Neutrophil (primary cell): ENCODE data around the gene KIF13A.

ENCODE experiments used
- H3K27ac ChIP-seq: fragments of 200-600 bp; sonication (generic); 2 replicates; pipeline ENCODE4 v1.5.1; 2016; ENCODE audit warnings: mild to moderate bottlenecking, moderate library complexity
- H3K27me3 ChIP-seq: fragments of 200-600 bp; sonication (generic); 2 replicates; pipeline ENCODE4 v1.6.0; 2016; ENCODE audit warnings: mild to moderate bottlenecking
- H3K36me3 ChIP-seq: fragments of 200-600 bp; sonication (generic); 2 replicates; pipeline ENCODE4 v1.5.1; 2017
- H3K4me1 ChIP-seq, 2 experiments: fragments of 200-600 bp in 1 of 2; sonication (generic) in 1 of 2; 1 replicate in 1 of 2; 2 replicates in 1 of 2; pipeline versions ENCODE4 v1.5.1 to v1.6.1; 2013 to 2016; ENCODE audit warnings: low read depth in 1 of 2, low read length in 1 of 2, mild to moderate bottlenecking in 1 of 2, moderate library complexity in 1 of 2; ENCODE audit not compliant: control insufficient read depth in 1 of 2, insufficient read depth in 1 of 2
- H3K4me3 ChIP-seq, 2 experiments: fragments of 200-600 bp in 1 of 2; sonication (generic) in 1 of 2; 1 replicate in 1 of 2; 2 replicates in 1 of 2; pipeline ENCODE4 v1.5.1; 2013 to 2016; ENCODE audit warnings: low read depth in 1 of 2, low read length in 1 of 2, mild to moderate bottlenecking in 1 of 2, moderate library complexity in 1 of 2
- H3K9me3 ChIP-seq: fragments of 200-600 bp; sonication (generic); 2 replicates; pipeline ENCODE4 v1.5.1; 2016
- TF ChIP-seq, protein P1 (sequence below): fragments of 200-600 bp; sonication (generic); IDR thresholded peaks from 2 replicates; pipeline ENCODE4 v1.5.1; 2016; ENCODE audit warnings: antibody characterized with exemption

The KIF13A gene

DNA sequence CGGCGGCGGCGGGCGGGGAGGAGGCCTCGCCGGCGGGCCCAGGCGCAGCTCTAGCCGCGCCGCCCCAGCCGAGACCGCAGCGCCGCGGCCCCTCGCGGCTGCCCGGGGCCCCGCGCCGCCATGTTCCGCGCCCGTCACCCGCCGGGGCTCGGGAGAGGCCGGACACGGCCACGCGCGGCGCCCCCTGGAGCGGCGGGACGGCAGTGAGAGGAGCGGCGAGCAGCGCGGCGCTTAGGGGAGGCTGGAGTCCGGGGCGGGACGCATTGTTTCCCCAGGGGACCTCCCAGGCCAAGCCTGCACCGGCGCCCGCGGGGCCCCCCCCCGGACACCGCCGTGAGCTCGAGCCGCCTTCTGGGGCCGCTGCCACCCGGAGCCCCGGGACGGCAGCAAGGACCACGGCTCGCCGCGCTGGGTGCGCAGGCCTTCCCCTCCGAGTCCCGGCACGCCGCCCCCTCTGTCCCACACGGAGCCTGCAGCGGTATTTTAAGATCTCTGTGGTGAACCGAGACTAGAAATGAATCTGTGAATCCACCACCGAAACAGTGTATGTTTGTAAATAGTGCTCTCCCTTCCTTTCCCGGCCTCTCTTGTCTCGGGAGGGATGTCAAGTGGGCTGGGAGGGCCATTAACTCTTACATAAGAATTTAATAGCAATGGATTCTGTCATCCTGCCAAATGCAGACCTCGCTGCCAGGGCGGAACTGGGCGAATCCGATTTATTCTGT is 424 bp upstream of the KIF13A start:
- no peaks in the 10 kb centered on the region for H3K27me3 ChIP-seq
- no peaks in the 10 kb centered on the region for H3K9me3 ChIP-seq
- peak overlapping the region; percentile 60 to 72 for H3K4me3 ChIP-seq
- peaks cover 53 to 70% of the 10 kb centered on the region in 2 experiments for H3K4me1 ChIP-seq
- H3K36me3 ChIP-seq = no peaks in the 10 kb centered on the region
- peak overlapping the region; percentile 95 for H3K27ac ChIP-seq
- TF ChIP-seq, protein P1, sequence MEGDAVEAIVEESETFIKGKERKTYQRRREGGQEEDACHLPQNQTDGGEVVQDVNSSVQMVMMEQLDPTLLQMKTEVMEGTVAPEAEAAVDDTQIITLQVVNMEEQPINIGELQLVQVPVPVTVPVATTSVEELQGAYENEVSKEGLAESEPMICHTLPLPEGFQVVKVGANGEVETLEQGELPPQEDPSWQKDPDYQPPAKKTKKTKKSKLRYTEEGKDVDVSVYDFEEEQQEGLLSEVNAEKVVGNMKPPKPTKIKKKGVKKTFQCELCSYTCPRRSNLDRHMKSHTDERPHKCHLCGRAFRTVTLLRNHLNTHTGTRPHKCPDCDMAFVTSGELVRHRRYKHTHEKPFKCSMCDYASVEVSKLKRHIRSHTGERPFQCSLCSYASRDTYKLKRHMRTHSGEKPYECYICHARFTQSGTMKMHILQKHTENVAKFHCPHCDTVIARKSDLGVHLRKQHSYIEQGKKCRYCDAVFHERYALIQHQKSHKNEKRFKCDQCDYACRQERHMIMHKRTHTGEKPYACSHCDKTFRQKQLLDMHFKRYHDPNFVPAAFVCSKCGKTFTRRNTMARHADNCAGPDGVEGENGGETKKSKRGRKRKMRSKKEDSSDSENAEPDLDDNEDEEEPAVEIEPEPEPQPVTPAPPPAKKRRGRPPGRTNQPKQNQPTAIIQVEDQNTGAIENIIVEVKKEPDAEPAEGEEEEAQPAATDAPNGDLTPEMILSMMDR = peak; percentile 43

DNA sequence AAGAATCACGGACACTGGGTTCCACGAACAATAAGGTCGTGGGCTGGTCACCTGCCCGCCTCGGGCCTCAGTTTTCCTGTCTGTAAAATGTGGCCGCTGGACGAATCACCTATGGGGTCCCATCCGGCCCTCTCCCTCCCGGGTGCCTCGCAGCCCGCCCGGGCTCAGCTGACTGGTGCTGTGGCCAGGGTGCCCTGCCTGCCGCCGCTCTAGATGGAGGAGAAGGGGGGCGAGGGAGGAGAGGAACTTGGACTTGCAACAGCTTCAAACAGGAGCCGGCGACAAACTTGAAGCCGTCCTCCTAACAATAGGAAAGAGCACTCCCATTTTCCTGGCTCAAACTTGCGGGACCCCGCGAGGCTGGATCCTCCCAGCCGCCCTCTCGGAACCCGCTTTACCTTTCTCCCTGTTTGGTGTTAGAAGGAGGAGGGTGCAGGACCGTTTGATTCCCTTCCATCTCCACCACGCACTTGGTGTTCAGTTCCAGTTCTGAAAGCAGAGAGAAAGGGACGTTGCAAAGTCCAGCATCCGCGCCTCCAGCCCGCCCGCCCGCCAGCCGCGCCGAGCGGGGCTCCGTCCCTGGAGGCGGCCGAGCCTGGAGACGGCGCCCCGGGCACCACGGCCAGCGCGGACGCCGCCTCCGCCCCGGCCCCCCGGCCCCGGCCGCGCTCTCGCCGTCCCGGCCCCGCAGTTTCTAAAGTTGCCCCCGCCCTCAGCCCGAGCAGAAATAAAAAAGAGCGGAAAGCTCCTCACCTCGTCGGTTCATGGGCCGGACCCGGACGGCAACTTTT is 584 bp downstream of the KIF13A start:
- peaks cover 53 to 71% of the 10 kb centered on the region in 2 experiments for H3K4me1 ChIP-seq

DNA sequence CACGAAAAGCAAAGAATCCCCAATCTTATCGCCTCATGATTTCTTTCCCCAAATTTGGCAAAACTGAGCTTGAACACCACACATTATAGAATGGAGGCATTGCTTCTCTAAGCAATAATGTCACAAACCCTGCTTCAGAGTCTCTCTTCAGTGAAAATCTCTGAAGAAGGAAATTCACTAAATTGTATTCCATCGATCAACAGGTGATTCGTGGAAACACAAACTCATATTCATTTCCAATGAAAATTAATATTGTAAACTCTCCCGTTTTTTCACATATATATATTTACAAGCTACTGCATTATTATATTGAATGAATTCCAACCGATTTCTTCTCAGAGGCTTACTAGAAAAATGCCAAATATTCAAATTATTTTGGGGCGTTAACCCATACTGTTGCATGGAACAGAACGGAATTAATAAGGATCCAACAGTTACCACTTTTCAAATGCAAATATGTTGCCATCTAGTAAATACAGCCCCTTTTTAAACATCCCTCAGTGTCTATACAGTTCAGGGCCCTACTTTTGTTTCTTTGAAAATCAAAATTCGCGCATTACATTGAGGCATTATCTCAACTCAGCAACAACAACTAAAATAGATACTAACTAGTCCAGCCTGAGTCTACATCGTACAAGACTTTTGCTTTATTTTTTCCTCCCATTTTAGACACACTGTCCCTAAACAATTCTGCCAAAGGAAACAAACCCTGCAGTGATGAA is 1.3 kb downstream of the KIF13A start:
- peaks cover 6% of the 10 kb centered on the region for H3K36me3 ChIP-seq
- H3K27me3 ChIP-seq = no peaks in the 10 kb centered on the region
- H3K4me1 ChIP-seq = peaks cover 53 to 68% of the 10 kb centered on the region in 2 experiments
- H3K9me3 ChIP-seq = no peaks in the 10 kb centered on the region
- peak overlapping the region; percentile 60 to 72 for H3K4me3 ChIP-seq
- TF ChIP-seq, protein P1 = no peak
- peak overlapping the region; percentile 91 for H3K27ac ChIP-seq

More for the DNA sequence above, 584 bp downstream of the KIF13A start:
- H3K27me3 ChIP-seq = no peaks in the 10 kb centered on the region
- peak overlapping the region; percentile 60 to 72 for H3K4me3 ChIP-seq
- H3K36me3 ChIP-seq = peaks cover under 1% of the 10 kb centered on the region
- TF ChIP-seq, protein P1 = no peak
- peak overlapping the region; percentile 91 for H3K27ac ChIP-seq
- H3K9me3 ChIP-seq = no peaks in the 10 kb centered on the region

DNA sequence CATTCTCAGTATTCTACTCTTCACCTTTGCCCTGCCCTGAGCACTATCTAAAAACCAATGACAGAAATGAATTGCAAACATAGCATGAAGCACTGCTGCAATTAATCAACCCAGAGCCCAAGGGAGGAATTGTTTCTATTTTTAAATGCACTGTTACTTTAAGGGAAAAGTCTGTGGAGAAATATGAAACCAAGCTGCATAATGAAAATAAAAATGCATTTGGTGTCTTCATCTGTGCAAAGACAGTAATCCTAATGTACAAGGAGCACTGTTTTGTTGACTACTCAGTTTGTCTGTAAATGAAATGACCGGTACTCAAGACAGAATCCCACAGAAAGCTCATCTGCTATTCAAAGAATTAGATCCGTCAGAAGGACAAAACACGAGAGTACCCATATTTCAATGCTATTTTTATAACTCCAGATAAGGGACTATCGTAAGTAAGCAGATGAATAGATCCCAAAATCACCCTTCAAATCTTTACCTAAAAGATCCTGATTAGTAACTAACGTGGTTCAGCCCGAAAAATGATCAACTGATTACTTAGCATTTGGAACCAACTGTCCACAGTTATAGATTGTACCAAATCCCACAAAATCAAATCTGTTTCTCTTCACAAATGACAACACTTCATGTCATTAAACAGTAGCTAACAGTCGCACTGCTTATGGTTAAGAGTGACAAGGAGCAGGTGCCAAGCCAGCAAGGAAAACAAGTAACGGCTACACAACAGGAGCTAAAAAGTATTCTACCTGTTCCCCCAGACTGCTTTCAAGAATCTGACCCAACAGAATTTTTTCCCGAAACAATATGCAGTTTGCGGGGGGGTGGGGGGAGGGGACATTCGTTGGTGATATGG is 2.4 kb downstream of the KIF13A start:
- Histone ChIP-seq H3K4me3 (peak overlapping the region; percentile 57 to 72), H3K4me1 (peaks cover 59 to 64% of the 10 kb centered on the region in 2 experiments), H3K27ac (peak overlapping the region; percentile 91), H3K36me3 (peaks cover 6% of the 10 kb centered on the region), H3K9me3 (no peaks in the 10 kb centered on the region), H3K27me3 (no peaks in the 10 kb centered on the region)
- TF ChIP-seq, protein P1 = no peak

DNA sequence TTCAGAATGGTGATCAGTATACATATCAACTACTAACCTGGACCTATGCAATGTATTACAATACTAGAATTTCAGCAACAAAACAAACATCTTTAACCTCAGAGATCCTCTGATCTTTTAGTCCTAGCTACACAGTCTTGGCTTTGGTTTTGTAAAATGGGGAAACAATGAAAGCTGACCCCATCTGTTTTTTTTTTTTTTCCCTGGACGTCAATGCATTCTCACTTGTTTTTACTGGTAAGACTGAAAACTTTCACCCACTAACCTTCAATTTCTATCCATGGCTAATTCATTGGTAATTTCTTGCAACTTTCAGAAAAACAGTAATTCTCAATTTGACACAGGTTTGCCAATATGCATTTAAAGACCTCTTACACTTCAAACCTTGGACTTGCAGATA is 3.0 kb downstream of the KIF13A start:
- peak overlapping the region; percentile 91 for H3K27ac ChIP-seq
- peaks cover 61 to 62% of the 10 kb centered on the region in 2 experiments for H3K4me1 ChIP-seq
- TF ChIP-seq, protein P1 = no peak
- H3K27me3 ChIP-seq = no peaks in the 10 kb centered on the region
- H3K36me3 ChIP-seq = peaks cover 6% of the 10 kb centered on the region
- H3K9me3 ChIP-seq = no peaks in the 10 kb centered on the region
- H3K4me3 ChIP-seq = peak overlapping the region; percentile 57 to 72
